Stimulated activated CD4-positive, alpha-beta T cell treated with anti-CD3 and anti-CD28 coated beads, Interleukin-12 subunit alpha, Interleukin-12 subunit beta, amount 100 ng/mL, for 24 hours (primary cell): ENCODE data around the gene MRGPRX2.

ENCODE experiments used
- DNase-seq, 2 experiments: peaks; one replicate each; pipeline ENCODE4 v3.0.0-alpha.2; 2020; ENCODE audit warnings: low read depth in 2 of 2

The MRGPRX2 gene

GRCh38 chr11:19075636-19076035 lies 15.1 kb upstream of the MRGPRX2 start:
- DNase-seq: no peak

GRCh38 chr11:19073454-19074415 lies 13.2 kb upstream of the MRGPRX2 start:
- DNase-seq: no peak

GRCh38 chr11:19072464-19072863 lies 11.9 kb upstream of the MRGPRX2 start:
- no peak for DNase-seq

- peak; percentile 21 to 55 for DNase-seq
Observed at GRCh38 chr11:19071255-19071654, 10.7 kb upstream of the MRGPRX2 start.

- DNase-seq: no peak
Observed at GRCh38 chr11:19059833-19060232, 684 bp downstream of the MRGPRX2 start.

GRCh38 chr11:19055905-19056304 lies 4.6 kb downstream of the MRGPRX2 start:
- no peak for DNase-seq

GRCh38 chr11:19055016-19055415 lies 5.5 kb downstream of the MRGPRX2 start:
- no peak for DNase-seq

GRCh38 chr11:19053909-19054308 lies 6.6 kb downstream of the MRGPRX2 start:
- DNase-seq: no peak

- no peak for DNase-seq
Observed at GRCh38 chr11:19050281-19050680, 10.2 kb downstream of the MRGPRX2 start.

- DNase-seq: no peak
Observed at GRCh38 chr11:19049351-19049750, 11.2 kb downstream of the MRGPRX2 start.

GRCh38 chr11:19040051-19040450 lies 20.5 kb downstream of the MRGPRX2 start:
- no peak for DNase-seq

GRCh38 chr11:19039409-19039808 lies 21.1 kb downstream of the MRGPRX2 start:
- no peak for DNase-seq

- no peak for DNase-seq
Observed at GRCh38 chr11:19032990-19033389, 27.5 kb downstream of the MRGPRX2 start.

- DNase-seq: no peak
Observed at GRCh38 chr11:19027829-19028595, 32.5 kb downstream of the MRGPRX2 start.

GRCh38 chr11:19026862-19027261 lies 33.7 kb downstream of the MRGPRX2 start:
- DNase-seq: no peak

- DNase-seq: no peak
Observed at GRCh38 chr11:19025481-19026406, 34.8 kb downstream of the MRGPRX2 start.

- no peak for DNase-seq
Observed at GRCh38 chr11:19020831-19021230, 39.7 kb downstream of the MRGPRX2 start.

- no peak for DNase-seq
Observed at GRCh38 chr11:19018901-19019300, 41.6 kb downstream of the MRGPRX2 start.

GRCh38 chr11:19013181-19013857 lies 47.2 kb downstream of the MRGPRX2 start:
- no peak for DNase-seq

GRCh38 chr11:19012636-19013035 lies 47.9 kb downstream of the MRGPRX2 start:
- no peak for DNase-seq
